ENCODE results near the gene WIPF1.

DNA sequence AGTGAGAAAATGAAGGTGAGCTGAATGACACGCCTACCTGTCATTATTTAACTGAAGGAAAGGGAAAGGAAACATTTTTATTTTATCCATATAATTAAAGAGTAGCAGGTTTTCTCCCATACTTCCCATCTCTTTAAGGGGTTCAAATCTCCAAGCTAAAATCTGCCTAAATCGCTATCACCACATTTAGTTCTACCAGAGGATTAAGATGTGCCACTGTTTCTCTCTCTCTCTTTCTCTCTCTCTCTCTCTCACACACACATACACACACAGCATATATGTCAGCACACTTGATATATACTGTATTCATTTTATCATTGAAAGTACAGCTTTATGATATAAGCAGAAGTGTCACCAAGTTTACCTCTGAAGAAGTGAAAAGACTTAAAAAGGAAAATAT is 3.1 kb downstream of the WIPF1 start:
- TF ChIP-seq, protein P1, sequence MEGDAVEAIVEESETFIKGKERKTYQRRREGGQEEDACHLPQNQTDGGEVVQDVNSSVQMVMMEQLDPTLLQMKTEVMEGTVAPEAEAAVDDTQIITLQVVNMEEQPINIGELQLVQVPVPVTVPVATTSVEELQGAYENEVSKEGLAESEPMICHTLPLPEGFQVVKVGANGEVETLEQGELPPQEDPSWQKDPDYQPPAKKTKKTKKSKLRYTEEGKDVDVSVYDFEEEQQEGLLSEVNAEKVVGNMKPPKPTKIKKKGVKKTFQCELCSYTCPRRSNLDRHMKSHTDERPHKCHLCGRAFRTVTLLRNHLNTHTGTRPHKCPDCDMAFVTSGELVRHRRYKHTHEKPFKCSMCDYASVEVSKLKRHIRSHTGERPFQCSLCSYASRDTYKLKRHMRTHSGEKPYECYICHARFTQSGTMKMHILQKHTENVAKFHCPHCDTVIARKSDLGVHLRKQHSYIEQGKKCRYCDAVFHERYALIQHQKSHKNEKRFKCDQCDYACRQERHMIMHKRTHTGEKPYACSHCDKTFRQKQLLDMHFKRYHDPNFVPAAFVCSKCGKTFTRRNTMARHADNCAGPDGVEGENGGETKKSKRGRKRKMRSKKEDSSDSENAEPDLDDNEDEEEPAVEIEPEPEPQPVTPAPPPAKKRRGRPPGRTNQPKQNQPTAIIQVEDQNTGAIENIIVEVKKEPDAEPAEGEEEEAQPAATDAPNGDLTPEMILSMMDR (conservative IDR thresholded peaks at IDR 0.05; ENCODE audit: low read length) = no peak
- no peak for TF ChIP-seq EZH2phosphoT487 (IDR thresholded peaks at IDR 0.05; ENCODE audit: borderline replicate concordance)
